ENCODE measurements around the gene RBM8A.

- TF ChIP-seq CTCF (IDR thresholded peaks at IDR 0.05) (no peak), POLR2A (IDR thresholded peaks at IDR 0.05) (no peak)
Measured at GRCh38 chr1:145887631-145888030, 39.7 kb downstream of the RBM8A start.
